NOMO-1 (cell line): ENCODE data around the gene TSPAN31.
"Not testable (repeated sequence)": the region's sequence is repeated elsewhere in the genome, so short reads cannot be mapped to it uniquely, and the experiment has no call there.

Source experiments
- DNase-seq, 2 experiments: peaks; one replicate each; lab custom pipeline; 2025; ENCODE audit not compliant: unreplicated experiment in 2 of 2; lab: John Stamatoyannopoulos, UW

Gene TSPAN31

DNA sequence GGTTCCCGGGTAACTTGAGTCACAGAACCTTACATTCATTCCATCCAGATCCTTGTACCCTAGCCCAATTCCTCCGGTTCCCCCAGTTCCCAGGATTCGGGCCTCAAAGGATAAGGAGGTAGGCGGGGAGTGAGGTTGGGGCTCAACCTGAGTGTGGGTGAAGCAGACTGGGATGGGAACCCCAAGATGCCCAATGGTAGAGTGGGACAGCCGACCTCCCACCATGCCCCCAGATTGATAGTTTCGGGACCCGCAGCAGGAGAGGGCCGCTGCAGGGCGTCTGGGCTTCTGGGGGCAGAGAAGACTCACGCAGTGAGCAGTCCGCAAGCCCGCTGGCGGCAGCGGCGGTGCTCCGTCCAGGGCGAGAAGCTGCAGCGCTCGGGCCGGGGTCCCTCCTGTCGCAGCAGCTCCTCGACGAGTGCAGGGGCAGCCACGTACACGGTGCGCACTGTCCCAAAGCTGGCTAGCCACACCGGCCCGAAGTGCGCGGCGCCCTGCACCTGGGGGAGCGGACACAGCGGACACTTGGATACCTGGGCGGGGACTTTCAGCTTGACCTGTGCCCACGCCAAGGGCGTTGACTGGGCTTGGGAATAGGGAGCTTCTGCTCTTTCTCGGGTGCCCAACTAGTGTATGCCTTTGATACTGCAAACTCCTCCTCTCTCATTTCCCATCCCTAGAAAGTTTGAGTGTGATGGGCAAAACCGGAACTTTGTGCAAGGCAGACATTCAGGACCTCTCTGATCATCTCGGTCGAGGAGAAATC, 21.0 kb downstream of the TSPAN31 start:
- DNase-seq = peak in 1 of 2 experiments; percentile 5

DNA sequence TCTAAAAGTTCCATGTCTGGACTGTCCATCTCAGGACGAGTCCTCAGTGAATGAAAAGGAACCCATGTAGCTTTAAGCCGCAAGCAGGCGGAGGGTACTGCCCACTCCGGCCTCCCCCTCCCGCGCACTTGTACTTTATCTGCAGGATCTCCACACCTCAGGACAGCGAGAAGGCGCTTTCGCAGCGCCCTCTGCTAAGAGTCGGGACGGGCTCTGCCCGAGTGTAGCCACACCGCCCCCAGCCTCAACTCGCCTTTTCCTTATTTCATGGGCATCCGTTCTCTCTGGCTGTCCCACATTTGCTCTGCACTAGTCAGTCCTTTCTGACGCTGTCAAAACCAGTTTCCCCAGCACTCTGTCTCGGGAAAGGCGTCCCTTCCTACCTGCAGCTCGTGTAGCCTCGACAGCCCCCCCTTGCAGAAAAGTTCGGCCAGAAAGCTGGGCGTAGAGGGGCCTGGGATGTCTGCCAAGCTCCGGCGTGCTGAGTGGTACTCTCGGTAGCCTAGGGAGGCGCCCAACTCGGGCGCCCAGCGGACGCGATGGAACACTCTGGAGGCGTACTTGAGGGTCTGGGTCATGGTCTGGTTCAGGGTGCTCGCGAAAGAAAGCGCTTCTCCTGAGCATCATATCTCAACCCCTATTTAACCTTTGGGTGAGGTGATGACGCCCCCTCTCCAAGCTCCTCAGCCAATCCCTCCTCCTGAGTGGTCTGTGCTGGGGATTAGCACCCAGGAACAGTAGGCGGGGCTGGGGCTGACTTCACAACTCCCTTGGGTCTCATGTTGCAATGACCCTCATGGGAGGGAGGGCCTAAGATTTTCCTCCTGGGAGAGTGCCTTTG, 21.8 kb downstream of the TSPAN31 start, which contains the start of gene CYP27B1:
CYP27B1 (minus strand) TSS at position 615 of the 841 bp plus-strand sequence; CDS start at position 578, 37 bp downstream.
- DNase-seq = no peak

DNA sequence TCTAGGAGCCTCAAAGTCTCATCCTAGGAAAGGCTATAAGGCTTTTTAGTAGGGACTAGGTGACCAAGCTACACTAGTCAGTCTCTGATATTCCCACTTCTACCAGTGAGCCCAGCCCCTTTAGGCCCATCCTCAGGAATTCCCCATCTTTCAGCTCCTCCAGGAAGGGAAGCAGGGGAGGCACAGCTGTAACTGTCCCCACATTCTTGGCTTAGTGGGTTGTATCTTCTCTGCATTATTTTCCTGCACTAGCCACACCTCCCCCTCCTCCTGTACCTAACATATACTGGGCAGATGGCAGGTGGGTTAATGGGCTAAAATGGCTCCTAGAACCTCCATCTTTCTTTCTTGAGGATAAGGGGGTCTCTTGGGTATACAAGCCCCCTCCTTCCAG, 22.5 kb downstream of the TSPAN31 start:
- no peak for DNase-seq

DNA sequence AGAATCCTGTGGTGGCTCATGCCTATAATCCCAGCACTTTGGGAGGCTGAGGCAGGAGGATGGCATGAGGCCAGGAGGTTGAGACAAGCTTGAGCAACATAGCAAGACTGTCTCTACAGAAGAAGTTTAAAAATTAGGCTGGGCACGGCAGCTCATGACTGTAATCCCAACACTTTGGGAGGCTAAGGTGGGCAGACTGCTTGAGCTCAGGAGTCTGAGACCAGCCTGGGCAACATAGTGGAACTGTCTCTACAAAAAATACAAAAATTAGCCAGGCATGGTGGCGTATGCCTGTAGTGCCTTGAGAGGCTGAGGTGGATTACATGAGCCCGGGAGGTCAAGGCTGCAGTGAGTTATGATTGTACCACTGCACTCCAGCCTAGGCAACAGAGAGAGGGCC, 23.0 kb downstream of the TSPAN31 start:
- DNase-seq = no peak

DNA sequence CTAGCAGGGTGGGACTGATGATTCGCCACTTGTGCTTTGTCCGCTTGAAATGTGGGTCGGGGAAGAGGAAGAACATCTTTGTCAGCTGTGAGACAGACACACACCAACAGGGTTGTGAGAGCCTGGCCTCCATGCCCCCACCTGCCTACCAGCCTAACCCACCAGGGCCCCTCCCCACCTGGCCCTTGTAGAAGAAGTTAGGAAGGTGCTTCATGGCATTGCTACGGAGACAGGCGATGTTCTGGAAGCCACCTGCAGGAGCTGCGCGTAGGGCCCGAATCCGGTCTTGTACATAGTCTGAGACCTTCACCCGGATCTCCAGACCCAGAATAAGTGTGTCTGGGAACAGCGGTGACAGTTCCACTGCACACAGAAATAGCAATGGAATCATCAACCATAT, 24.8 kb downstream of the TSPAN31 start:
- no peak for DNase-seq

DNA sequence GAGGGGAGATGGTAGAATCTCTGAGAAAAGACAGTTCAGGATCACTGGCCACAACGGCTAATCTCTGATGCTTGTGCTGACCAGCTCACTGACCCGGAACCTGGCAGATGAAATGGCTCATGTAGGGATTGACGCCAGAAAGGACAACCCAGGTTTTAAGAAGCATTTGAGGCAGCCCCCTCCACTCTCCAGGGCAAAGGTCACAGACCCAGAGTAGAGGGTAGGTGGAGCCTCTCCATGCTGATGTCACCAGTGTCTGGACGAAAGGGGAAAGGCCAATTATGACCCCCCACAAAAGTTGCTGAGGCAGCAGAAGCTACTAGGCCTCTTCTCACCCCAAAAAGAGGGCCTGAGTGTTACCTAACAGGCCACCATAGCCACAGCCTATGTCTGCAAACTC, 25.9 kb downstream of the TSPAN31 start:
- no peak for DNase-seq

DNA sequence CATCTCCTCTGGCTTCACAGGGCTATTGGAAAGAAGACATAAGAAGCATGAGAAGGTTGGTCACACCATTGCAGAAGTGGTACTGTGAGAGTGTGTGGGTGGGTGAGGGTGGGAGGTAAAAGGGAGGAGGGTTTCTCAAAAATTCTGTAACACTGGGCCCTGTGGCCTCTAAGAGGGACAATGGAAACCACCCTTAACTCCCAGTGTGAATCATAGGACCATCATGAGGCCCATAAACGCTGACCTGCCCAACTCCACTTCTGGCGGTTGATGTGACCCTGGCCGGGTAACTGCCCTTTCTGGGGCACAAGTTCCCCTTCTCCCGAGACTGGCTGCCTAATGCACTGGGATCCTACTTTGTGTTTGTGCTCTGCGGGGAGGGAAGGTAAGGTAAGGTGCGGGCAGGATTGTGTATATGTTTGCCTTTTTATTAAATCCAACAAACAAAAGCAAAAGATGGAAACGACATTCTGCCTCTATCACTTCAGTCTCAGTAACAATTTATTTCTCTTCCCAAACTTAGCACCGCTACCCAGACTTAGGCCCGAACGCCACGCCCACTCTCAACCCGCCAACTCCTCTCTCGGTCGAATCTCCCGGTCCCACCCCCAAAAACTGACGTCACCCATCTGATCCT, 26.5 kb downstream of the TSPAN31 start:
- peak; percentile 83 to 92 for DNase-seq

DNA sequence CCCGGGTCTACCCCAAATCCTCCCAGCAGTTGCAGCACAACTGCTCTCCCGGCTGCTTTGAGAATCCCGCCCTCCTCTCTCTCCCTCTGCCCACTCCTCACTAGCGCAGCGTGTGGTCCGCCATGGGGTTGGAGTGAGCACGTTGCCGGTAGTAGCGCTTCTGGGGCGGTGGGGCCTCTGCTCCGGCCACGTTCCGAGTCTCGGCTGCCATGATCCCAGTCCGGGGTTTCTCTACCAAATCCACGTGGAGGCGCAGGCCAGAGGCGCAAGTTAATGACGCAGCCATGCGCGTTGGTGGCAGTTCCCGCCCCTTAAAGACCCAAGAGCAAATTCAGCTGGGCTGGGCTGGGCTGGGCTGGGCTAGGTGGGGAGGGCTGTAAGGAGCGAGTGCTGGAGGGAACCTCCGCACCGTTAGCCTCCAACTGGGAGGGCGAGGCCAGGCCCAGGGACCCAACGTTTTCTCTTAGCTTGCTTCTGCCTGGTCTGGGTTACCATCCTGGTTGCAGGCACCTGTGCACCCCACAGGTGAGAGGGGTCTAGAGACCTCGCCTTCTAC, 27.1 kb downstream of the TSPAN31 start, which contains the start of gene METTL1:
METTL1 (minus strand) TSS at position 233 of the 556 bp plus-strand sequence; CDS start at position 211, 22 bp downstream.
- peak; percentile 93 to 98 for DNase-seq

DNA sequence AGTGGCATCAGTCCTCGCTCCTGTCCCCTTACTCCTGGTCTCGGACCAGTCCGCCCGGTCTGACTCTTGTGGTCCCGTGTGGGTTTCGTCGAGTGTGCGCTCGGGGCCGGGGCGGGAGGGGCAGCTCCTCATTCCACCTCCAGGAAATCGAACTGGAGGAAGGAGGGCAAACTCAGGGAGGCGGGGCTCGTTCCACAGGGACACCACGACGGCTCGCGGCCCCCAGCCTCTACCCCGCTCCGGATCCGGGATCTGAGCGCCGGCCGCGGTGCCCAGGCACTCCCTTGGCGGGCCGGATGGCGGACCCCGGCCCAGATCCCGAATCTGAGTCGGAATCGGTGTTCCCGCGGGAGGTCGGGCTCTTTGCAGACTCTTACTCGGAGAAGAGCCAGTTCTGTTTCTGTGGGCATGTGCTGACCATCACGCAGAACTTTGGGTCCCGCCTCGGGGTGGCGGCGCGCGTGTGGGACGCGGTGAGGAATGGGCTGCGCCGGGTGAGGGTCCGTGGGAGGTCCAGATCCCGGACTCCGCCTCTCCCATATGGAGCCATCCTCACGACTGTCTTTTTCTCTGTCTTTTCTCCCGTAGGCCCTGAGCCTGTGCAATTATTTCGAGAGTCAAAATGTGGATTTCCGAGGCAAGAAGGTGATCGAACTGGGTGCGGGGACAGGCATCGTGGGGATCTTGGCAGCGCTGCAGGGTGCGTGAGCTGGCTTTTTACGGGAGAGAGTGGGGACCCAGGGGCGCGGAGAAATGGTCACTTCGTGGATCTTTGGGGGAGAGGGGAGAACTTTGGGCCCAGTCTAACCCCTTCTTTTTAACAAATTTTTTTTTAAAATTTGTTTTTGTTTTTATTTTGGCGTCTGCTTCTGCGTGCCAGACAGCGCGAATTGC, 27.8 kb downstream of the TSPAN31 start, which contains the start of gene EEF1AKMT3:
EEF1AKMT3 (plus strand) TSS at position 186 of the 894 bp plus-strand sequence; CDS start at position 297, 111 bp downstream.
- DNase-seq = peak; percentile 18 to 38

DNA sequence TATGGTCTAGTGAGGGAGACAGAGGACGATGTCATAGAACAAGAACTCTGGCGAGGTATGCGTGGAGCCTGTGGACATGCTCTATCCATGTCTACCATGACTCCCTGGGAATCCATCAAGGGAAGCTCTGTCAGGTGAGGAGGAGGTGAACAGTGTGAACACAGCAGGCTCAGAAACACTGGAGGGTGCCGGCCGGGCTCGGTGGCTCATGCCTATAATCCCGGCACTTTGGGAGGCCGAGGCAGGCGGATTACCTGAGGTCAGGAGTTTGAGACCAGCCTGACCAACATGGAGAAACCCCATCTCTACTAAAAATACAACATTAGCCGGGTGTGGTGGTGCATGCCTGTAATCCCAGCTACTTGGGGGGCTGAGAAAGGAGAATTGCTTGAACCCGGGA, 29.8 kb downstream of the TSPAN31 start:
- not testable (repeated sequence) for DNase-seq

DNA sequence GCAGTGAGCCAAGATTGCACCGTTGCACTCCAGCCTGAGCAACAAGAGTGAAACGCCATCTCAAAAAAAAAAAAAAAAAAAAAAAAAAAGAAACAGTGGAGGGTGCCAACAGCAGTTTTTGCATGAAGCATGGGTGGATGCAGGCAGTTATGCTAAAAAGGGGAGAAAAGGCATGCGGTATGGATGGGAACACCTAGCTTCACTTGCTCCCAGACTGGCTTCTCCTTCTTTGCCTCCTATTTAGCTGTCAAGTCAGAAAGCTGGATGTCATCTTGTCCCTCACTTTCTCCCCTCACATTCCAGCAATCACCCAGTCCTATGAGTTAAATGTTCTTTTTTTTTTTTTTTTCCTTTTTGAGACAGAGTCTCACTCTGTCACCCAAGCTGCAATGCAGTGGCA, 30.2 kb downstream of the TSPAN31 start:
- DNase-seq = no peak

DNA sequence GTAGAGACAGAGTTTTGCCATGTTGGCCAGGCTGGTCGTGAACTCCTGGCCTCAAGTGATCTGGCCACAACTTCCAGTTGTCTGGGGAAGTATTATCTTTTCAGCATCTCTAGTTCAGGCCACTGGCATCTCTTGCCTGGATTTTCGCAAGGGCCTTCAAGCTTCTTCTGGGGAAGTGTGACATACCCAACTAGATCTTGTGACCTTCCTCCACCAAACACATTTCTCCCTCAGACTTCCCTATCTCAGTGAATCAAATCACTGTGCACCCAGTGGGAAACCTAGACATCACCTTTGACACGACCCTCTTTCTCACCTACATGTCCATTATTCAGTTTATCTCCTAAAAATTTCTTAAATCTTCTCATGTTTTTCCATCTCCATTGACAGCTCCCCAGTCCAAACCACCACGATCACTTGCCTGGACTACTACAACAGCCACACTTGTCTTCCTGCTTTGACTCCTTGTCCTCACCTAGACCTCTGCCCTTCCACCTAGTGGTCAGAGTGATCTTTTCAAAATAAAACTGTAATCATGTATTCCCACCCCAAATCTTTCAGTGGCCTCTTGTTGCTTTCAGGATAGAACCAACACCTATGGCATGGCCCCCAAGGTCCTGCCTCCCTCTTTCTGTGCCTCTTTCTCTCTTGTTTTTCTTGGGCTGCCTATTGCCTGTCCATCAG, 30.9 kb downstream of the TSPAN31 start:
- DNase-seq = peak in 1 of 2 experiments; percentile 11

DNA sequence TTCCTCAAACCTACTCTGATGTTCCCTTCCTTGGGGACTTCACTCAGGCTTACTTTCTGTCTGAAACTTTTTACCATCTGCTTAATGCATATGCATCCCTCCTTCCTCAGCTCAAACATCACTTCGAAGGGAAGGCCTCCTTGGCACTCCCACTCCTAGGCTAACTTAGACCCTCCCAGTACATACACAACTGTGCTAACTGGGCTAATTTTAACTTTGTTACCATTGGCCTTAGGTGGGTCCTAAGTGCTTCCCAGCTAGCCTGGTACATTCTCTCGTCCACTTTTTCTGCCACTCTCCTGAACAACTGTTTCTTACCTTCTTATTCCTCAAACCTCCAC, 31.4 kb downstream of the TSPAN31 start:
- DNase-seq = no peak

DNA sequence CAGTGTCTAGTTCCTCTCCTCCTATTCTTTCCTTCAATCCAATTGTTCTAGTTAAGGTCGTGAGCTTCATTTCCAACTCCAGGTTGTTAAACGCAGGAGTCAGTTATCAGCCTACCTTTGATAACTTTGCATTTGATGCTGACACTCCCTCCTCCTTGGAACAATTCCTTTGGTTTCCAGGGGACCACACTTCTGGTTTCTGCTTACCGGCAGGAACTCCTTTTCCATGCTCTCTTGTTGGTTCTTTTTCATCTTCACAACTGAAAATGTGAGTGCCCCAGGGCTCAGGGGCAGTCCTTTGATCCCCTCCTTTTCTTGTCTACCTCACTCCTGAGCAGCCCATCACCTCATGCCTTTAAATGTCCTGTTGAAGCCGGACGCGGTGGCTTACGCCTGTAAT, 32.5 kb downstream of the TSPAN31 start:
- no peak for DNase-seq

DNA sequence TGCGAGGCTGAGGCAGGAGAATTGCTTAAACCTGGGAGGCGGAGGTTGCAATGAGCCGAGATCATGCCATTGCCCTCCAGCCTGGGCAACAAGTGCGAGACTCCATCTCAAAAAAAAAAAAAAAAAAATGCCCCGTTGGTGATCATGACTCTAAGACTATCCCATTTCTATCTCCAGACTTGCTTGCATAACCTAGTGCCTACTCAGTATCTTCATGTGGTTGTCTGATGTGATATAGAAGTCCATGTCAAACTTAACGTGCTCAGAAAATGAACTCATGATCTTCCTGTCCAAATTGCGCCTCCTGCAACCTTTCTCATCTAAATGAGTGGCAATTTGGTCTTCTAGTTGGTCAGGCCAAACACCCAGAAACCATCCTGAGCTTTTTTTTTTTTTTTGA, 33.1 kb downstream of the TSPAN31 start:
- DNase-seq = no peak

DNA sequence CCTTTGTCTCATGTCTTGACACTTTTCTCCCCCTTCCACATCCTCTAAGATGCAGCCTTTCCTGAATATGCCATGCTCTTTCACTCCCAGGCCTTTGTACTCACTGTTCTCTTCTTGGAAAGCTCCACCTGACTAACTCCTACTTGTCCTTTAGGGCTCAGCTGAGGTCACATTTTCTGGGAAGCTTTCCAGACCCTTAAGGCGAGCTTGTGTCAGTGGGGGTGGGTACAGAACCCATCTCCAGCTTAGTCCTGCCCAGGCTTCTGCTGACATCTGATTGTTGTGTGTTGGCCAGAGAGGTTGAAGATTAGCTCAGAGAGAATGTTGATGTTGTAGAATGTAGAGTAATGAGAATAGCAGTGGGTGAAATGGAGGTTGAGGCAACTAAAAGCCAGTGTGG, 34.9 kb downstream of the TSPAN31 start:
- no peak for DNase-seq

DNA sequence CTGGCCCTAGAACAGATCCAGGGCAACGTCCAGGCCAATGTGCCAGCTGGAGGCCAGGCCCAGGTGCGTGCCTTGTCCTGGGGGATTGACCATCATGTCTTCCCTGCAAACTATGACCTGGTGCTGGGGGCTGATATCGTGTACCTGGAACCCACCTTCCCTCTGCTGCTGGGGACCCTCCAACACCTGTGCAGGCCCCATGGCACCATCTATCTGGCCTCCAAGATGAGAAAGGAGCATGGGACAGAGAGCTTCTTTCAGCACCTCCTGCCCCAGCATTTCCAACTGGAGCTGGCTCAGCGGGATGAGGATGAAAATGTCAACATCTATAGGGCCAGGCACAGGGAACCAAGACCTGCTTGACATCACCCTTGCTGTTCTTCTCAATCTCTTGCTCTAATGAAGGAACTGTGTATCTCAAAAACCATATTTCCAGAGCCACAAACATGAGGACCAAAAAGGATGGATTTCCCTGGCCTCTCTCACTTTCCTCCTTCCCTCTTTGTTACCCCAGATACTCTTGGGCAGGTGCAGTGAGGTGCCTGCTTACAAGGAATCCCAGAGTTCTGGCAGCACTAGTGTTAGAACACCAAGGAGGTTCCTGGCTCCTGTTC, 35.6 kb downstream of the TSPAN31 start:
- DNase-seq = no peak

DNA sequence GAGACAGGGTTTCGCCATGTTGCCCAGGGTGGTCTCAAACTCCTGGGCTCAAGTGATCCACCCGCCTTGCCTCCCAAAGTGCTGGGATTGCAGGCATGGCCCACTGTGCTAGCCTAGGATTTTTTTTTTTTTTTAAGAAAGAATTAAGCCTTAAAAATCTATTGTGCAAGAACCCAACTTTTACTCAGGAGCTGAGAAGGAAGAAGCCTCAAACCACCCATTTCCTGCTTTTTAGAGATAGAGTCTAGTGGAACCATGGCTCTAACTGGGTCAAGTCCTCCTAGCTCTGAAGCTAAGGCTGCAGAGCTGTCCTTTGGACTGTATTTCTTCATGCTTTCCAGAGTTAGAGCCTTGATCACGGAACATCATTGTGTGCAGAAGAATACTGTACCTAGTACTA, 36.4 kb downstream of the TSPAN31 start:
- DNase-seq = peak; percentile 24 to 82

DNA sequence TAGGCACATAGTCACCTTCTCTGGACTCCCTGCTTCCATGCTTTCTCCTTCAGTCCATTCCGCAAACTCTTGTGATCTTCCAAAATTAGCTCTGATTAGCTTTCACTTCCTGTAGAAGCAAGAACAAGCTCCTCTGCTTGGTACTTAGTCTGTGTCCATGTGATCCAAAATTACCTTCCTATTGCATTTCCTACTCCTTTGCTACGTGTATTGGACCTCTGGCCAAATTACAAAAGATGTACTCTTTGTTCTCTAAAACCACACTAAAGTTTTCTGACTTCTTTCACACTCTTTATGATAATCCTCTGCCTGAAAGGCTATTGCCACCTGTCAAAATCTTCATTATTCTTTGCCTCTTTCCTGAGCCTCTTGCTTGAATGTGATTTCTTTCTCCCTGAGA, 37.0 kb downstream of the TSPAN31 start:
- peak in 1 of 2 experiments; percentile 46 for DNase-seq
